Vein endothelial cell (primary cell): ENCODE measurements around the gene OR6C3. TPM values are rescaled to one million over a fixed set of nuclear protein-coding genes. Genes with fewer than 3 reads are reported as not detected.

ENCODE experiments used
- total RNA-seq: library from RNA; depleted of rRNA; stranded (reverse); fragments of >200 nt; gene quantifications from 2 replicates; pipeline ENCODE4 v1.2.3, GENCODE V29; 2012

The OR6C3 gene
- total RNA-seq: not detected in 2 replicates

GRCh38 chr12:55330446-55330845 lies at the start of gene OR6C3:
TSS of gene OR6C3 (plus strand) at chr12:55330746. CDS start at chr12:55331701, 955 bp downstream.

DNA sequence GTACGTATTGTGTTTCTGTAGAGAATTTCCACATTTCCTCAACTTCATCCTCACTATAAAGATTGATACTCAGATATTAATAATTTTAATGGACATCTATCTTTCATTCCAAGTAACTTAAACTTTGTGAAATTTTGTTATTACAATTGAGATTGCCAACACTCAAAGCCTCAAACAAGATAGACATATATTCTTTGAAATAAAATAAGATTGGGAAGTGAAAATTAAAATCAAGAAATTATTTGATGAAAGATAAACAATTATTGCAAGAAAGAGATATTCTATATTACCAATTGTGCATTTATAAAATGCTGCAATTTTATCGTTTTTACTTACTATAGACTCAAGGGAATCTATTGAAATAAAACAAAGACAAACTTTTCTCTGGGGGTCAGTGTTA lies 34.1 kb upstream of the OR6C3 start, which contains the start of gene OR6C6:
Gene OR6C6, minus strand, starts transcription at position 101 of the 400 bp plus-strand sequence. CDS start 1,337 bp downstream, outside the sequence.

GRCh38 chr12:55314043-55314442 lies 16.5 kb upstream of the OR6C3 start, which contains the start of gene OR6C1:
TSS of gene OR6C1 (plus strand) at chr12:55314343. CDS start at chr12:55320600, 6,257 bp downstream.

GRCh38 chr12:55362675-55363074 lies 32.1 kb downstream of the OR6C3 start, which contains the start of gene OR6C75:
TSS of gene OR6C75 (plus strand) at chr12:55362975. CDS start at chr12:55365111, 2,136 bp downstream.

Other genes with a start within 250 kb of the OR6C3 start
- gene OR9K2, start 204.3 kb upstream of the OR6C3 start, total RNA-seq: not detected in 2 replicates
- not detected in 2 replicates for gene OR10A7, start 109.7 kb upstream of the OR6C3 start, total RNA-seq
- gene OR6C74, start 86.1 kb upstream of the OR6C3 start, total RNA-seq: not detected in 2 replicates
- gene OR6C6, start 34.2 kb upstream of the OR6C3 start, total RNA-seq: not detected in 2 replicates
- not detected in 2 replicates for gene OR6C1, start 16.4 kb upstream of the OR6C3 start, total RNA-seq
- not detected in 2 replicates for gene OR6C75, start 32.2 kb downstream of the OR6C3 start, total RNA-seq
- gene OR6C65, start 69.8 kb downstream of the OR6C3 start, total RNA-seq: not detected in 2 replicates
- gene OR6C76, start 95.5 kb downstream of the OR6C3 start, total RNA-seq: not detected in 2 replicates
- gene OR6C2, start 113.3 kb downstream of the OR6C3 start, total RNA-seq: not detected in 2 replicates
- gene OR6C70, start 139.4 kb downstream of the OR6C3 start, total RNA-seq: not detected in 2 replicates
- gene OR6C68, start 161.6 kb downstream of the OR6C3 start, total RNA-seq: not detected in 2 replicates
- gene OR6C4, start 218.9 kb downstream of the OR6C3 start, total RNA-seq: not detected in 2 replicates
- gene OR2AP1, start 241.7 kb downstream of the OR6C3 start, total RNA-seq: not detected in 2 replicates